Colon (tissue), 2 donors: ENCODE results near the gene BTBD17.

Experiments used
- FAIRE-seq: peaks from 2 replicates; lab custom pipeline; 2012; peaks lifted over from hg19 to GRCh38; lab: Jason Lieb, UNC
- donor health status: control.
- donor health status: control.

Gene BTBD17

GRCh38 chr17:74358697-74359096 is 3.0 kb downstream of the BTBD17 start:
- FAIRE-seq = no peak

- no peak for FAIRE-seq
Observed at GRCh38 chr17:74357466-74357809, 4.2 kb downstream of the BTBD17 start.

DNA sequence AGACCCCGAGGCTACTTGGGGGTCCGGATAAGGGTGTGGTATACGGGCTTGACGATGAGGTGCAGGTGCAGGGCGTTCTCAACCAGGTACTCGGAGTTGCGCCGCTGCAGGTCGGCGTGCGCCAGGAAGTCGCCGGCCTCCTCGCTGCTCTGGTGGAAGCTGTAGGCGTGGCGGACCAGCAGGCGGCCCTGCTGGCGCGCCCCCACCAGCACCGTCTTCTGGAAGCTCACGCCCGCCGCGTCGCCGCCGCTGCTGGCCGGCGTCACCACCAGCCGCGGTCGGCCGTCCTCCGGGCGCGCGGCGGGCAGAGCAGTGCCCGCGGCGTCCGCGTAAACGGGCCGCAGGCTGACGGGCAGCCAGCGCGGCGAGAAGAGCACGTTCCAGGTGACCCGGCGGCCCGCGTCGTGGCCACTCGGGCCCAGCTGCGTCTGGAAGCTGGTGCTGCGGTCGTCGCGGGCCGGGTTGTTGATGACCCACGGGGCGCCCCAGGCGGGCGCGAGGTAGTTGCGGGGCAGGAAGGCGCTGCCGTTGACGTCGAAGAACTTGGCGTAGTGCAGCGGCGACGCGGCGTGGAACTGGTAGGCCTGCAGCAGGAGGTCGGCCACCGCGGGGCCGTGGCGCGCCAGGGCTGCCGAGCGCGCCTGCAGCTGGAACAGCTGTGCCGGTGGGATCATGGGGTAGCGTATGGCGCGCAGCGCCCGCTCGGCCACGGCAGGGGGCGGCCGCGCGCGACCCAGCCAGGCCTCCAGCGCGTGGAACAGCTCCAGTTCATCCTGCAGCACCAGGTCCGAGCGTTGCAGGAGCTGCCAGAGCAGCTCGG is 4.8 kb downstream of the BTBD17 start:
- FAIRE-seq = no peak

DNA sequence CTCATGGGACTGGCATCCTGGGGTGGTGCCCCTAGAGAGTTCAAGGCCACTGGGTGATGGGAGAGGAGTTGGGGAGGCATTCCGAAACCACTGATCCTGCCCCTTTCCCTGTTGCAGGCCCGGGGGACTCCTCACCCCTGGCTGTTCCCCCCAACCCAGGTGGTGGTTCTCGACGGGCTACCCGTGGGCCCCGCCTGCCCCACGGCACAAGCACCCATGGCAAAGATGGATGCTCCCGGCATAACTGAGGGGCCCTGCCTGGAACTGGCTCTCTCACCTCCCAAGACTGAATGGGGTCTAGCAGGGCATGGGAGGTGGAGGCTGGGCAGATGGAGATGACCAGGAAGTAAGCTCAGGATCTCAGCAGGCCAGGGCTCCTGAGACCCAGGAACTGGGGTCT is 6.6 kb downstream of the BTBD17 start:
- FAIRE-seq = no peak

- FAIRE-seq = no peak
Observed at GRCh38 chr17:74354561-74354960, 7.1 kb downstream of the BTBD17 start.

GRCh38 chr17:74354123-74354522 is 7.5 kb downstream of the BTBD17 start:
- FAIRE-seq = no peak

DNA sequence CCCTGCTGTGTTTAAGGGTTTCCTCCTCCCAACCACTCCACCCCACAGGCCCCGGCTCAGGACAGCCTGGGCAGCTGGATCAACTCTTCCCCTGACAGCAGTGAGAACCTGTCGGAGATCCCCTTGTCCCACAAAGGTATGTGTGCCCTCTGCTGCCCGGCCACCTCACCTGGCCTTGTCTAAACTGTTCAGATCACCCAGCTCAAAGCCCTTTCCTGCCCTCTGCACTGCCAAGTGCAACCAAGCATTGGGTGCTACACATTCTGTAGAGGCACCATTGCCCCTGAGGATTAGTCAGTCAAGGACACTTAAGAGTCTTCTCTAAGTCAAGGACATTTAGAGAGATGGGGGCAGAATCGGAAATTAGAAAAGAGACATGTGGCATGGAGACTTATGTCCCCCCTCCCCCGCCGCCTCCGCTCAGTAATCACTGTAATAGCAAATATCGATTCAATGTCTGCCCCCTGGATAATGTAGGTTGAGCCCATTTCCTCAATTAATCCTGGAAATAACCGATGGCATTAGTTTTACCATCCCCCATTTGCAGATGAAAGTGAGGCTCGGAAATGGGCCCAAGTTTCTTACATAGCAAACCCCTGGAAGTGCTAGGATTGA is 8.1 kb downstream of the BTBD17 start:
- no peak for FAIRE-seq

GRCh38 chr17:74351552-74352210 is 10.0 kb downstream of the BTBD17 start:
- FAIRE-seq = no peak

- no peak for FAIRE-seq
Observed at GRCh38 chr17:74350486-74350885, 11.2 kb downstream of the BTBD17 start.

- FAIRE-seq = no peak
Observed at GRCh38 chr17:74349120-74349519, 12.5 kb downstream of the BTBD17 start.

DNA sequence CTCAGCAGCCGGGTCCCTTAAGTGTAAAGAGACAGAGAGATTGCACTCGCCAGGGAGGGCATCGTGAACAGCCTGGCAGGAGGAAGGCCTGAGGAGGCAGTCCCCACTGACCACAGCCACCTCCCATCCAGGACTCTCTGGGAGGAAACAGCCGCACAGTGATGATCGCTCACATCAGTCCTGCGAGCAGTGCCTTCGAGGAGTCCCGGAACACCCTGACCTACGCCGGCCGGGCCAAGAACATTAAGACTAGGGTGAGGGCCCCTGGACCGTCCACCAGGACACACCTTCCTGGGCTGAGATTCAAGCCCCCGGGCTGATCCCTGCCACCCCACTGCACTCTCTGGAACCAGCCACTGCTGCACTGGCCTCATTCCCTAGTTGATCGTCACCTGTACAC is 14.0 kb downstream of the BTBD17 start:
- FAIRE-seq = no peak

DNA sequence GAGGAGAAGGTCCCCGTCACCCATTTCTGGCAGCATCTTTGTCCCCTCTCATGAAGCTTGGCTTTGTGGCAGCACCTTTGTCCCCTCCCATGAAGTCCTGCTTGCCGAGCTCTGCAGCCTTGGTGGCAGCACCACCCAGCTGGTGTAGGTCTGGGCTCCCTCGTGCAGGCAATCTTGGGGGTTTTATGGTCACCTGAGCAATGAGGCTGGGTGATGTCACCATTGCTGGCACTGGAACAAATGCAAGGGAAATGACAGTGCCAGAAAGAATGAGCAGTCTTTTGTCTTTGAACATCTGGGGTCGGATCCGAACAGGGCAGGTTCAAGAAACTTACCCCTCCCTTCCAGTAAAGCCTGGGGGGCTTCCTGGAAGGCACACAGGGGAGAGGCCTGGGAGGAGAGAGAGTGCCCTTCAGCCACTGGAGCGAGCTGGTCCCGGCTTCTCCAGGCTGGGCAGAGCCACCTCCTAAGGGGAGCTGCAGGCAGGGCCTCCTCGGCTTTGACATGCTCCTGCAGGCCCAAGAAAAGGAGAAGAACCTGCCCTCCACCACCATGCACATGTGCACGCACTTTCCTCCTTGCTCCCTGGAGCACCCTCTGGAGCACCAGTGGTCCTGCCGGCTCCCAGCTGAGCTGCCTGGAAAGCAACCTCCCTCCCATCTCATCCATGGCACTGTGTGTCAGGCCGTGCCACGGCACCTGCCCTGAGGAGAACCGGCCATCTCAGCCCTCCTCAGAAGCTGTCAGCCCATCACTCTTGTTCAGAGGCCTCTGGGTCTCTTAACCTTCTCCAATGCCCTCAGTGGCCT is 16.0 kb downstream of the BTBD17 start:
- no peak for FAIRE-seq

GRCh38 chr17:74344658-74345057 is 17.0 kb downstream of the BTBD17 start:
- no peak for FAIRE-seq

GRCh38 chr17:74343526-74344284 is 18.0 kb downstream of the BTBD17 start:
- no peak for FAIRE-seq

- no peak for FAIRE-seq
Observed at GRCh38 chr17:74343121-74343520, 18.5 kb downstream of the BTBD17 start.

- no peak for FAIRE-seq
Observed at GRCh38 chr17:74342224-74342623, 19.4 kb downstream of the BTBD17 start.

- no peak for FAIRE-seq
Observed at GRCh38 chr17:74340470-74341023, 21.1 kb downstream of the BTBD17 start.

DNA sequence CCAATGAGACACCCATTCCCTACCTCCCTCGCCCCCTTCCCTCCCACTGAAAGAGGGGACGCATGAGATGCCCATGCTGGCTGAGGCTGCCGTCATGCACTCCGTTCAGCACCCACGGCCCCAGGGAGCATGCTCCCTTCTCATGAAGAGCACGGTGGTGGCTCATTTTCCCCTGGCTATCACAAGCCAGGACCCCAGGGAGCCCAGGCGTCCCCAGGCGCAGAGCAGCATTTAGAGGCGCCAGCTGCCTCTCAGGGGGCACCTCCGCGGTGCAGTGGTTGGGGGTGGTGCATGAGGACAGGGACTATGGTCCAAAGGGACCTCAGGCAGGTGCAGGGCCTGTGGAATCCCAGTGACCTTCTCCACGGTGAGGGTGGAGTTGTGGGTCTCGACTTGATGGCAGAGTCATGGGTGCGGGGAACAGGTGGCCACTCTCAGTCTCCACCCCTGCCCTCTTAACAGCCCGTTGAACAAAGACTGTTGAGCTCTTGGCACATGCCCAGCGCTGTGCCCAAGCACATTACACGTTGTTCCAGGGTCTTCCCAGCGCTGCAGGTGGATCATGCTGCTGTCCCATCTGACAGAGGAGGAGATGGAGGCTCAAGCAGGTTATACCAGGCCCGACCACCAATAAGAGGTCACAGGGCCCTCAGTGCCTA is 22.0 kb downstream of the BTBD17 start:
- no peak for FAIRE-seq

GRCh38 chr17:74337834-74338500 is 23.7 kb downstream of the BTBD17 start:
- no peak for FAIRE-seq

GRCh38 chr17:74336307-74336706 is 25.4 kb downstream of the BTBD17 start:
- FAIRE-seq = no peak
